Measurements from ENCODE around the gene BFAR. TPM values are rescaled to one million over a fixed set of nuclear protein-coding genes. Genes with fewer than 3 reads are reported as not detected.

BFAR gene
- total and polyA plus RNA-seq, 2 donors (not counting 3 experiments of a cell fraction or from before 2014, with no cell fraction given) = 57.3 to 73.5 TPM

DNA sequence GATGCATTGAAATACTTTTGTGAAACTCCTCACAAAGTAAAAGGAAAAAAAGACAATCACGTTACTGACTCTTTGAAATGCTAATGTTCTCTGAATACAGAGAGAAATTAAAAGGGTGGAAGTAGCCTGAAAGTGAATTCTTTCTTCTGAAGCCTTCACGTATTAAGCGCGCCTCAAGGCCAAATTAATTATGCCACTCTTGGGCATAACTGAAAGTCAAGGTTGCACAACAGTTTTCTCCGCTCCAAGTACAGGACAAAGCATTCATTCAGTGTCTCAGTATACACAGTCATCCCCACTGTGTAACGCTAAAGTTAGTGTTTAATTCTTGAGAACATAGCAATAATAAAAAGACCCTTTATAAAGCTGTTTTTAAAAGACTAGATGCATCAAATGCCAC is 24.1 kb upstream of the BFAR start:
- BruUV-seq (replicated peaks) = no TSS peak
- no peak for FAIRE-seq

More for the DNA sequence above, 24.1 kb upstream of the BFAR start:
- POLR2A ChIA-PET = no interaction called here
- intact Hi-C loops (cut with micrococcal nuclease) = no loop called here
- Histone ChIP-seq H3K27me3 (ENCODE audit: control insufficient read depth in 2 of 2, insufficient read depth in 2 of 2, low read length in 2 of 2) (no peaks in the 10 kb centered on the region), H3K9ac (replicated peaks; ENCODE audit: extremely low read depth, insufficient read depth, low read length) (no peak overlapping the region), H3K4me1 (ENCODE audit: control insufficient read depth, extremely low read depth, insufficient read depth, low read length) (no peaks in the 10 kb centered on the region), H3K36me3 (ENCODE audit: control insufficient read depth in 2 of 2, extremely low read depth in 1 of 2, insufficient read depth in 2 of 2, low read length in 2 of 2) (peaks cover 9 to 15% of the 10 kb centered on the region in 2 experiments), H3K27ac (ENCODE audit: insufficient read depth, low read depth, low read length) (no peak overlapping the region), H3K9me3 (replicated peaks; ENCODE audit: control insufficient read depth, insufficient read depth, low read length) (no peaks in the 10 kb centered on the region), H3K4me2 (ENCODE audit: insufficient read depth, low read length) (no peak overlapping the region), H4K20me1 (replicated peaks; ENCODE audit: control insufficient read depth, extremely low read depth, insufficient read depth, low read length) (no peaks in the 10 kb centered on the region), H3K9me1 (replicated peaks; ENCODE audit: control insufficient read depth, extremely low read depth, insufficient read depth, low read length) (no peaks in the 10 kb centered on the region), H3K4me3 (replicated peaks in 1 of 3; ENCODE audit: insufficient read depth in 1 of 3, low read depth in 1 of 3, low read length in 3 of 3) (no peak overlapping the region), H2AFZ (ENCODE audit: low read depth, low read length) (no peak overlapping the region), H3K79me2 (ENCODE audit: control insufficient read depth, insufficient read depth, low read length) (no peaks in the 10 kb centered on the region)
- dilution Hi-C loops (cut with MboI; ENCODE audit: extremely low pct_ligation_motif_present, low sequenced_read_pairs) = no loop called here
- CTCF ChIA-PET = interaction anchor here (1.3 kb wide), 1 partner anchor 13 kb away, joined by 4 read pairs; no protein-coding TSS in a partner anchor
- no peak for TF ChIP-seq POLR2AphosphoS5 (IDR thresholded peaks at IDR 0.05; ENCODE audit: insufficient read depth, low read depth, low read length)
- no peak for TF ChIP-seq EZH2 (IDR thresholded peaks at IDR 0.05; ENCODE audit: borderline replicate concordance, low read depth, low read length, severe bottlenecking)
- no peak for TF ChIP-seq POLR2A (IDR thresholded peaks at IDR 0.05; ENCODE audit: low read depth, low read length)
- no peak for TF ChIP-seq FOS (IDR thresholded peaks at IDR 0.05; ENCODE audit: borderline replicate concordance, insufficient read depth, low read length)
- TF ChIP-seq JUN (IDR thresholded peaks at IDR 0.05; ENCODE audit: borderline replicate concordance, insufficient read depth, insufficient read length, low read depth) = no peak
- no peak for TF ChIP-seq GATA2 (IDR thresholded peaks at IDR 0.05; ENCODE audit: insufficient read depth, insufficient read length, low read depth, low read length)
- TF ChIP-seq MYC (IDR thresholded peaks at IDR 0.05; ENCODE audit: low read depth, low read length) = no peak
- TF ChIP-seq, protein P1, sequence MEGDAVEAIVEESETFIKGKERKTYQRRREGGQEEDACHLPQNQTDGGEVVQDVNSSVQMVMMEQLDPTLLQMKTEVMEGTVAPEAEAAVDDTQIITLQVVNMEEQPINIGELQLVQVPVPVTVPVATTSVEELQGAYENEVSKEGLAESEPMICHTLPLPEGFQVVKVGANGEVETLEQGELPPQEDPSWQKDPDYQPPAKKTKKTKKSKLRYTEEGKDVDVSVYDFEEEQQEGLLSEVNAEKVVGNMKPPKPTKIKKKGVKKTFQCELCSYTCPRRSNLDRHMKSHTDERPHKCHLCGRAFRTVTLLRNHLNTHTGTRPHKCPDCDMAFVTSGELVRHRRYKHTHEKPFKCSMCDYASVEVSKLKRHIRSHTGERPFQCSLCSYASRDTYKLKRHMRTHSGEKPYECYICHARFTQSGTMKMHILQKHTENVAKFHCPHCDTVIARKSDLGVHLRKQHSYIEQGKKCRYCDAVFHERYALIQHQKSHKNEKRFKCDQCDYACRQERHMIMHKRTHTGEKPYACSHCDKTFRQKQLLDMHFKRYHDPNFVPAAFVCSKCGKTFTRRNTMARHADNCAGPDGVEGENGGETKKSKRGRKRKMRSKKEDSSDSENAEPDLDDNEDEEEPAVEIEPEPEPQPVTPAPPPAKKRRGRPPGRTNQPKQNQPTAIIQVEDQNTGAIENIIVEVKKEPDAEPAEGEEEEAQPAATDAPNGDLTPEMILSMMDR (IDR thresholded peaks at IDR 0.05; ENCODE audit: extremely low read depth in 1 of 2, insufficient read depth in 1 of 2, low read depth in 1 of 2, low read length in 2 of 2) = no peak
- TF ChIP-seq, protein P2, sequence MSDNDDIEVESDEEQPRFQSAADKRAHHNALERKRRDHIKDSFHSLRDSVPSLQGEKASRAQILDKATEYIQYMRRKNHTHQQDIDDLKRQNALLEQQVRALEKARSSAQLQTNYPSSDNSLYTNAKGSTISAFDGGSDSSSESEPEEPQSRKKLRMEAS (IDR thresholded peaks at IDR 0.05; ENCODE audit: insufficient read depth, insufficient read length) = no peak
- DNase-seq (ENCODE audit: low read depth, low spot score) = no peak
